ENCODE measurements around the gene EIF4E1B.

GRCh38 chr5:176646049-176646706 is 15.7 kb downstream of the EIF4E1B start:
- TF ChIP-seq CTCF (IDR thresholded peaks at IDR 0.05) (no peak), EZH2 (IDR thresholded peaks at IDR 0.05; ENCODE audit: borderline replicate concordance, insufficient read depth, low read depth, low read length, poor library complexity, severe bottlenecking) (no peak)
